ENCODE results near the gene SOX6.
"Not testable (repeated sequence)": the region's sequence is repeated elsewhere in the genome, so short reads cannot be mapped to it uniquely, and the experiment has no call there.

The SOX6 gene

GRCh38 chr11:16087886-16088285, 268.5 kb downstream of the SOX6 start:
- no peak for DNase-seq

DNA sequence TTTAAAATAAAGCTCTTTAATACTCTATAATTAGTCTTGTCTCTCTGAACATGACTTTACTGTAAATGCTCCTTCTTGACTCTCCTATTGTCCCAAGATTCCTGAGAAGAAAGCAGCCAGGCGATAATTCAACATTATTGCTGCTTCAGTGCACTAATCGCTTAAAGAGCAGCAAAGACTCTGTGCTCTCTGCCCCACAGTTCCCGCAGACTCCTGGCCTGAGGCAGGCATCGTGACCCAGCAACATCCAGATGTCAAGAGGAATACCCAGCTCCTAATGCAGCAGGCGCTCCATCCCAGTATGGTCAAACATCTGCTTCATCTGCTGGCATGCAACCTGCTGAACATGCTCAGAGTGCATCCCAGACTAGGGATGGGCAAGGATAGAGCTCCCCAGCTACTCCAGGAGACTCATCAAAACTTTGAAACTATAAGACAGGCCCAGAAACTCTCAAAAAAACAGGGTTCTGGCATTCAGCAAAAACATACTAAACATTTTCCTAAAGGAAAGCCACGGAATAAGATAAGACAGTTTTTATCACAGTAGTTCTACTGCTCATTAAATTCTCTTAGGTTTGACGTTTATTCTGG, 270.0 kb downstream of the SOX6 start:
- DNase-seq: no peak

DNA sequence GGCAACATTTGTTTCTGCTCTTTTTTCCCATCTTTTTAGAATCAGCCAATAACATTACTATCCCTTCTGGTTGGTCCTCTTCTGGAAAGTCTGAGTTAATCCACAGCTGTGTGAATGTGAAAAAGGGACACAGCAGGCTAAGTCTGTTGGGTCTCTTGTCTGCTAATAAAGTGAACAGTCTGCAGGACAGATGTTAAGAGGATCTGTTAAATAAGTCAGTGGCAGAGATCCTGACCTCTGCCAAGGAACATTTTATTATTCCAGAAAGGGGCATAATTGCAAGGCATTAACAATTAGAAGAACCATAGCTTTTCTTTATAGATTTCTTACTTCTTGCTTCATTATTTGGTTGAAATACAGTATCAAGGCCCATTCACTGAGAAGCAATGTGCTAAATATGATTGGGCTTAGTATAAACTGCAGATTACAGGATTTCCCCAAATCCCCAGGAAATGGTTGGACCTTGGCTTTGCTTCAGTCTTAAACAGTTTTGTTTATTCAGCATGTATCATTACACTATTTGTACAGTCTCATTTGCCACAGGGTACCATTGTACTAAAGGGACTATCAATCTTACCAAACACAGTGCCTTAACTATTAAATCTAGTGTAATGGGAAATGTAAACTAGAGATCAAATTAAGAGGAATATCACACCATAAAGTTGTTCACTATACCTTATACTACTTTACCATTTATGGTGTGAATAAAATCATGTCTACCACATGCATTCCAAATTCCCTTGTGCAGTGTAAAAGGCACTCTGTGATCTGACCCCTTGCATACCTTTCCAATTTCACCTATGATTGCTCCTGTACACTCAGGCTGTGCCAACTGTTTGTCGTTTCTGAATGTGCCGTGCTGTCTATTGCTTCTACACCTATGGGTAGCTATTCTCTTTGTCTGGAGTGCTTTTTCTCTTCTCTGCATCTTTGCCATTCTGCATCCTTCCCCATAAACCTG, 274.0 kb downstream of the SOX6 start:
- no peak for DNase-seq

DNA sequence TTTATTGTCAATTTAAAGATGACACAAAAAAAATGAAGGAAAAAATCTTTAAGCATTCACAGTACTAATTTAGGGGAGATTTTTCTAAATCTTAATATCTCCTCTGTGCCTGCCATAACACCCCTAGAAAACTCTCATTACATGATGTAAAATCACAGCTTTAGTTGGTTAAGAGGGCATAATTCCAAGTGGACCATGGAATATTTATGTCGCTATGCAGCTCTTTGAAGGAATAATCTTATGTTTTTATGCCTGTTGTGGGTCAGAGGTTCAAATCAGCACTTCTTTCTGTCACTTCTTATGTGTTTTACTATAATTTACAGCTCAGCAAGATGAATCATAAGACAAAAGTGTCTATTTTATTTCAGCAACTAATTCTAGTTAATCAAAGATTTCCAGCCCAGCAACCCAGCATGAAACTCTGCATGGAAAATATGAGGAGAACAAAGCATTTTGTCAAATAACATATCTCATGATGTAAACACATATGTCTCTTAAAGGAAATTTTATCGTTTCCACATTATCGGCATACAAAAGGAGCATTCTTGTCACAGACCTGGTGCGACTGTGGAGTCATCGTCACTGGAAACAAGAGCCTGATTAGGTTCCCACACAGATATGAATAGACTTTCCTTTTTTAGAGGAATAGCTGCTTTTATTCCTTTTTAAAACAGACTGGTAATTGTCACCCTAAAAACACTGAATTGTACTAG, 274.8 kb downstream of the SOX6 start:
- no peak for DNase-seq

DNA sequence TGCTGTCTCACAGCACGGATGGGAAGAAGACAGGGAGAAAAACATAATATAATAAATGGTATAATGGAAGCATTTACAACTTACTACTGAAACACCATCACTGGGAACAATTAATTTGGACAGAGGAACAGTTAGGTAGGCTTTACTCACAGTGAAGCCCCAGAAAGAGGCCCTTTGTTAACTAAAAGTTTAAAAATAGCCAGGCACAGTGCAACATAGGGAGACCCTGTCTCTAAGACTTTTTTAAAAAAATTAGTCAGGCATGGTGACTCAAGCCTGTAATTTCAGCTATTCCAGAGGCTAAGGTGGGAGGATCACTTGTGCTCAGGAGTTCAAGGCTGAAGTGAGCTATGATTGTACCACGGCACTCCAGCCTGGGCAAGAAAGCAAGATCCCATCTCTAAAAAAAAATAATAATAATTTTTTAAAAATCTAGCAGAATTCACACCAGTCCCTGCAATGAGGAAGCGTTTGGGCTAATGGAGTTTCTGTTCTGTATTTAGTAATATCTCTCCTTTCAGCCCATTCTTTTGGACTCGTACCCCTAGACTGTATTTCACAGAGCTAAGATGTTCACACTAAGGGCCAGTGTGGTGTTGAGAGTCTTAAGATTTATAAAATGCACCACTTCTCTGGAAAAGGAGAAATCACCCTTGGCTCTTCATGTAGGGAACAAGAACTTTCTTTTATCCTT, 275.5 kb downstream of the SOX6 start:
- no peak for DNase-seq

GRCh38 chr11:16078936-16079335, 277.4 kb downstream of the SOX6 start:
- no peak for DNase-seq

DNA sequence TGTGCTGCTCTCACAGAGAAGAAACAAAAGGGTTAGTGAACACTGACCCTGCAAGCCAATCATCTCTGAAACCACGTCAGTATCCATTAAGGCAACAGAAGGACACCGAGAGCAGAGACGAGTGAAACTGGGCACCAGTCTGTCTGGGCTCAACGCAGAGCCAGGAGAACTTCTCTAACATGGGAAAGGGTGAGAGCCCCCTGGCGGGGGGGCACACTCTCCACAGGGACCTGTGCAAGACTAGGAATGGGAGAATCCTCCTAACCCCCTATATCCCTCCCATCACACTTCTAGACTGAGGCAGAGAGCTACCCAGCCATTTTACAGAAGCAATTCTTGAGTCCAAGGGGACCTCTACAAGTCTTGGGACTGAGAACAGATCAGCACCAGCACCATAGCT, 285.8 kb downstream of the SOX6 start:
- DNase-seq: no peak

GRCh38 chr11:16067268-16067667, 289.1 kb downstream of the SOX6 start:
- not testable (repeated sequence) for DNase-seq

DNA sequence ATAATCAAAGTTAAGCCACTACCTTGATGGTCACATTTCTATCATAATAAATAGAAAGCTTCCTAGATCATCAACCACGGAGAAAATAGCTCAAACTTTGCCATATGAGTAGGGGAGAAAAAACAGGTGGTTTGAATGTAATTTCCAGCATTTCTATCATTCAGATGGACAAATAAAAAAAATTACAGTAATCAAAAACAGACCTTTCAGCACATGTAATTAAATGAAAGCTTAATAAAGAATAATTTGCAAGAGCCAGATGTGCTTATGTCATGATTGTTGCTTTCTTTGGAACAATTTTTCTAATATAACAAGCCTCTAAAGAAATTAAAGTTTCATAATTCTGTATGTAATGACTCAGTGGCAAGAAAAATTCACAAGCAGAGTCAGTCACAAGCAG, 297.0 kb downstream of the SOX6 start:
- DNase-seq: no peak

GRCh38 chr11:16058671-16059070, 297.7 kb downstream of the SOX6 start:
- DNase-seq: no peak

- DNase-seq: no peak
These were observed 303.6 kb downstream of the SOX6 start for GRCh38 chr11:16052750-16053149.

DNA sequence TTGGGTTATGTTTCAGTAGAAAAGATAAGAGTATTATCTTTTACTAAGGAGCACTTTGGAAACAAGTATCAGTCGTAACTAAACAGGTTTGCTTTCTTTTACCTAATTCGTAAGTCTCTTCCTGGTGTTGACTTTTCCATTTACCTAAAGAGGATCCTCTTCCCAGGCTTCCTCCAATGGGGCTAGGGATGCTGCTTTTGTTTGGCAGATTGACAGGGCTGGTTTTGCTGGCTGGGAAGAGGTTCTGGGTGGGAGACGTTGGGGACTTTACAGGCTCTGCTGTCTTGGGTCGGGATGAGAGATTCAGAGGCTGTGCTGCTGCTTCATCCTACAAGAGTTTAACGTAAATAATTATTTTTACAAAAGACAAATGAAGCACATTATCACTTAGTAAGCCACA, 306.7 kb downstream of the SOX6 start:
- no peak for DNase-seq

GRCh38 chr11:16047073-16047472, 309.3 kb downstream of the SOX6 start:
- no peak for DNase-seq

- DNase-seq: no peak
These were observed 312.7 kb downstream of the SOX6 start for GRCh38 chr11:16043617-16044016.

- DNase-seq: no peak
These were observed 315.1 kb downstream of the SOX6 start for GRCh38 chr11:16041207-16041606.

GRCh38 chr11:16040151-16040550, 316.2 kb downstream of the SOX6 start:
- DNase-seq: no peak

GRCh38 chr11:16037179-16037578, 319.2 kb downstream of the SOX6 start:
- no peak for DNase-seq

DNA sequence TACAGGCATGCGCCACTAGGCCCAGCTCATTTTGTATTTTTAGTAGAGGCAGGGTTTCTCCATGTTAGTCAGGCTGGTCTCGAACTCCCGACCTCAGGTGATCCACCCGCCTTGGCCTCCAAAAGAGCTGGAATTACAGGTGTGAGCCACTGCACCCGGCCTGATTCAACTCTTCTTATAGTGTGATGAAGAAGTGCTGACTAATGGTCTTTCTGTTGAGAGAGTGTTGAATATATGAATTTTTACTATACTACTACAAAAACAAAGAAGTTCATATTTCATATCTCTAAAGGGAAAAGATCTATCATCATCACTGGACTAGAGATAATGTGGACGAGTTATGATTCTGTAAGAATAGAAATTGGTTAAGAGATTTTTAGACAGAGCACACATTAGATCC, 320.1 kb downstream of the SOX6 start:
- no peak for DNase-seq

GRCh38 chr11:16034074-16034473, 322.3 kb downstream of the SOX6 start:
- no peak for DNase-seq

- no peak for DNase-seq
These were observed 323.4 kb downstream of the SOX6 start for GRCh38 chr11:16032974-16033373.

DNA sequence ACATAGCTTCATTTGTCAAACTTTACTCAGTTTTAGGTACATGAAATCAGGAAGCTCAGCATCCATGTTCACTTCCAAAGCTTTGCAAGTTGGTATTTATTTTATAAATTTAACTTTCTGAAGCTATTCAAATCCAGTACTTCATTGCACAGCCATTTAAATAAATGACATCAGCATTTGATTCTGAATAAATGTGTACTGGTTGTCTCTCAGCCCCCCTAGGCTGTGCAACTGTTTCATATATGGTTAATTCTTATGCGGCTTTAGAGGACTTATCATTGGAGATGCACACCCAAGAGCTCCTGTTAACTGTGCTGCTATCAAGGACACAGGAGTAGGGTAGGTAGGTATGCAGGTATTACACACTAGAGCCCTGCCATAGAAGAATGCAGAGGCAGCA, 325.1 kb downstream of the SOX6 start:
- DNase-seq: no peak

DNA sequence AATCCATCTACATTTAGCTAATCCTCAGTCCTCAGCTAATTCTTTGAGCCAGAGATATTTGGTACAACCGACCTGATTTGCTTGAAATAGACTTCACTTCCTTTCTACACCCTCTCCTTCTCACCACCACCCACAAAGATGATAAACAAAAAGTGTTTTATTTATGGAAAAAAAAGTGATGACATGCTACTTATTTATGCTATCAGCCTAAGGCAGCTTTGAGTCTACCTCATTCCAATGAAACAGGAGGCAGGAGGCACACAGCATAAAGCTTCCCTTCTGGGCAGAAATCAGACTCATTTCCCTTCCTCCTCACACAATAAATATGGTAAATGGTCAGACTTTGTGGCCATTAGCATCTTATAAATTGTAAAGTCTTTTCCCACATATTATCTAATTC, 325.7 kb downstream of the SOX6 start:
- no peak for DNase-seq

DNA sequence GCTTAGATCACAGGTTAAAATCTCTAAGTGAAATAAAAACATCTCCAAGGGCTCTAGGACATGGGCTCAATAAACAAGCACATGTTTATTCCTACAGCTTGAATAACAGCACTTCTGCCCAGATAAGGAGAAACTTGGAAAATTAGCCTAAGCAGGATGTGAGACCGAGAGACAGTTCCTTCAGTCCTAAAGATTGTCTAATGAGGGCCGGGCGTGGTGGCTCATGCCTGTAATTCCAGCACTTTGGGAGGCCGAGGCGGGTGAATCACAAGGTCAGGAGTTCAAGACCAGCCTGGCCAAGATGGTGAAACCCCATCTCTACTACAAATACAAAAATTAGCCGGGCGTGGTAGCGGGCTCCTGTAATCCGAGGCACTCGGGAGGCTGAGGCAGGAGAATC, 327.2 kb downstream of the SOX6 start:
- not testable (repeated sequence) for DNase-seq

Measured in CD4-positive, alpha-beta T cell treated with Interferon alpha-2 for 1 hour (primary cell).